Keratinocyte (primary cell): ENCODE measurements around the gene ZBTB2.

Experiments
- EZH2 ChIP-seq: IDR thresholded peaks from one replicate; pipeline ENCODE4 v1.6.1; 2012; ENCODE audit warnings: inconsistent platforms, mild to moderate bottlenecking, low read length, moderate library complexity
- TF ChIP-seq, protein P1 (sequence below), 3 experiments: IDR thresholded peaks in 1 of 3; conservative IDR thresholded peaks in 1 of 3; optimal IDR thresholded peaks in 1 of 3; 2 replicates in 2 of 3; 3 replicates in 1 of 3; pipeline versions ENCODE3 to v1.5.1; 2011; ENCODE audit warnings: low read length in 3 of 3, mild to moderate bottlenecking in 3 of 3, moderate library complexity in 2 of 3, control low read depth in 1 of 3, inconsistent platforms in 1 of 3; ENCODE audit not compliant: insufficient read depth in 2 of 3; ENCODE audit errors: extremely low read depth in 1 of 3

DNA sequence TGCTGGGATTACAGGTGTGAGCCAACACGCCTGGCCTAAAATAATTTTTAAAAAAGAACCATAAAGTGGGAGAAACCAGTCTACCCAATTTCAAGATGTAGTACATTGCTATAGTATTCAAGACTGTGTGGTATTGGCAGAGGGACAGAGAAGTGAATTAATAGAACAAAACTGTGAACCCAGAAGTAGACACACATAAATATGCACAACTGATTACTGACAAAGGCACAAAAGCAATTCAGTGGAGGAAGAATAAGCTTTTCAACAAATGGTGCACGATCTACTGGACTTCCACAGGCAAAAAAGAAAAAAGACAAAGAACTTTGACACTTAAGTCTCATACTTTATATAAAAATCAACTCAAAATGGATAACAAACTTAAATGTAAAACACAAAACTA is 15.5 kb downstream of the ZBTB2 start:
- TF ChIP-seq EZH2 = no peak
- TF ChIP-seq, protein P1, sequence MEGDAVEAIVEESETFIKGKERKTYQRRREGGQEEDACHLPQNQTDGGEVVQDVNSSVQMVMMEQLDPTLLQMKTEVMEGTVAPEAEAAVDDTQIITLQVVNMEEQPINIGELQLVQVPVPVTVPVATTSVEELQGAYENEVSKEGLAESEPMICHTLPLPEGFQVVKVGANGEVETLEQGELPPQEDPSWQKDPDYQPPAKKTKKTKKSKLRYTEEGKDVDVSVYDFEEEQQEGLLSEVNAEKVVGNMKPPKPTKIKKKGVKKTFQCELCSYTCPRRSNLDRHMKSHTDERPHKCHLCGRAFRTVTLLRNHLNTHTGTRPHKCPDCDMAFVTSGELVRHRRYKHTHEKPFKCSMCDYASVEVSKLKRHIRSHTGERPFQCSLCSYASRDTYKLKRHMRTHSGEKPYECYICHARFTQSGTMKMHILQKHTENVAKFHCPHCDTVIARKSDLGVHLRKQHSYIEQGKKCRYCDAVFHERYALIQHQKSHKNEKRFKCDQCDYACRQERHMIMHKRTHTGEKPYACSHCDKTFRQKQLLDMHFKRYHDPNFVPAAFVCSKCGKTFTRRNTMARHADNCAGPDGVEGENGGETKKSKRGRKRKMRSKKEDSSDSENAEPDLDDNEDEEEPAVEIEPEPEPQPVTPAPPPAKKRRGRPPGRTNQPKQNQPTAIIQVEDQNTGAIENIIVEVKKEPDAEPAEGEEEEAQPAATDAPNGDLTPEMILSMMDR (optimal IDR thresholded peaks at IDR 0.05 in 1 of 3, IDR thresholded peaks at IDR 0.05 in 1 of 3, conservative IDR thresholded peaks at IDR 0.05 in 1 of 3; ENCODE audit: extremely low read depth in 1 of 3, insufficient read depth in 2 of 3, low read length in 3 of 3) = no peak
